ENCODE measurements around the gene CCDC40.

DNA sequence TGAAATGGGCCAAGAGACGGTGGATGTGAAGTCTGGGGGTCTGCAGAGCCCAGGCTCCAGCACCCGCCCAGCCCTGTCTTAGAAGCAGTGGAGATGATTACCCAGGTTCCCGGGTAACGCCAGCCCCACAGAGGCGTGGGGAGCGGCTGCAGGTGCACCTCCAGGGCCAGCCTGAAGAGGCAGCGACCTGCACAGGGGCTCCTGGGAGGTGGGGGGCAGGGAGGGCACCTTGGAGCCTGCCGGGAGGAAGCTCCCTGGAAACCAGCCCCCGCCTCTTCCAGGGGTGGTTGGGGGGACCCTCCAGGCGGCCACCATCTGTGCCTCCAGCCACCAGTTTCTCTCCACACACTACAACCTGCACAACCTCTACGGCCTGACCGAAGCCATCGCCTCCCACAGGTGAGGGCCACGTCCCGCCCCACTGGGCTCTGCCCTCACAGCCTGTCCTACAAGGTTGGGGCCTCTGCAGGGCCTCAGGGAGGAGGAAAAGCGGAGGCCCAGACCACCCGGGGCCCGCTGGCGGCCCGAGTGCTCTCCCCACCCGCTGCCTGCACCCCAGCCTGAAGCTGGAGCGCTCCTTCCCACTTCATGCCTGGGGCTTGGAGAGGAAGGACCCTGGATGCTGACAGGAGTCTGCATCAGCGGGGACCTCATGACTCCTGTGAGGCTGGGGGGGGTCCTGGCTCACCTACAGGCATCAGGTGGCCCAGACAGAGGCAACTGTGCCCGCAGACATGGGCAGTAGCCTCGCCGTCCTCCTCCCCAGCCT lies 75.4 kb downstream of the CCDC40 start:
- TF ChIP-seq, protein P1, sequence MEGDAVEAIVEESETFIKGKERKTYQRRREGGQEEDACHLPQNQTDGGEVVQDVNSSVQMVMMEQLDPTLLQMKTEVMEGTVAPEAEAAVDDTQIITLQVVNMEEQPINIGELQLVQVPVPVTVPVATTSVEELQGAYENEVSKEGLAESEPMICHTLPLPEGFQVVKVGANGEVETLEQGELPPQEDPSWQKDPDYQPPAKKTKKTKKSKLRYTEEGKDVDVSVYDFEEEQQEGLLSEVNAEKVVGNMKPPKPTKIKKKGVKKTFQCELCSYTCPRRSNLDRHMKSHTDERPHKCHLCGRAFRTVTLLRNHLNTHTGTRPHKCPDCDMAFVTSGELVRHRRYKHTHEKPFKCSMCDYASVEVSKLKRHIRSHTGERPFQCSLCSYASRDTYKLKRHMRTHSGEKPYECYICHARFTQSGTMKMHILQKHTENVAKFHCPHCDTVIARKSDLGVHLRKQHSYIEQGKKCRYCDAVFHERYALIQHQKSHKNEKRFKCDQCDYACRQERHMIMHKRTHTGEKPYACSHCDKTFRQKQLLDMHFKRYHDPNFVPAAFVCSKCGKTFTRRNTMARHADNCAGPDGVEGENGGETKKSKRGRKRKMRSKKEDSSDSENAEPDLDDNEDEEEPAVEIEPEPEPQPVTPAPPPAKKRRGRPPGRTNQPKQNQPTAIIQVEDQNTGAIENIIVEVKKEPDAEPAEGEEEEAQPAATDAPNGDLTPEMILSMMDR (IDR thresholded peaks at IDR 0.05) = no peak
- no peak for TF ChIP-seq POLR2A (IDR thresholded peaks at IDR 0.05)

All from Peyer's patch (tissue), 4 donors.